MM.1S (cell line): ENCODE measurements around the gene STRADB.

Experiments
- DNase-seq: peaks from one replicate; pipeline ENCODE4 v3.0.0-alpha.2; 2015
- H2AFZ ChIP-seq: fragments of 300-600 bp; sonication (generic); 2 replicates; pipeline ENCODE4 v1.6.0; 2016; ENCODE audit warnings: antibody characterized with exemption, low read length
- H3F3A ChIP-seq: fragments of 300-600 bp; sonication (generic); 2 replicates; pipeline ENCODE4 v1.6.1; 2016; ENCODE audit warnings: mild to moderate bottlenecking, antibody characterized with exemption, low read length, moderate library complexity, mixed read lengths; ENCODE audit not compliant: insufficient read depth
- H3K27ac ChIP-seq: fragments of 300-600 bp; sonication (generic); 2 replicates; pipeline ENCODE4 v1.5.1; 2016; ENCODE audit warnings: mild to moderate bottlenecking, low read length
- H3K27me3 ChIP-seq: fragments of 300-600 bp; sonication (generic); replicated peaks from 2 replicates; pipeline ENCODE4 v1.6.0; 2016; ENCODE audit warnings: low read length; ENCODE audit not compliant: insufficient read depth
- H3K36me3 ChIP-seq: fragments of 300-600 bp; sonication (generic); replicated peaks from 2 replicates; pipeline ENCODE4 v1.6.1; 2016; ENCODE audit warnings: mild to moderate bottlenecking, low read length, mixed read lengths; ENCODE audit not compliant: insufficient read depth
- H3K4me1 ChIP-seq: fragments of 300-600 bp; sonication (generic); 2 replicates; pipeline ENCODE4 v1.6.1; 2016; ENCODE audit warnings: low read length, mixed read lengths
- H3K4me2 ChIP-seq: fragments of 300-600 bp; sonication (generic); 2 replicates; pipeline ENCODE4 v1.6.0; 2016; ENCODE audit warnings: low read depth, low read length
- H3K4me3 ChIP-seq: fragments of 300-600 bp; sonication (generic); 2 replicates; pipeline ENCODE4 v1.5.1; 2016; ENCODE audit warnings: low read length, mixed read lengths
- H3K79me2 ChIP-seq: fragments of 300-600 bp; sonication (generic); 2 replicates; pipeline ENCODE4 v1.6.1; 2016; ENCODE audit warnings: mixed run types, low read length, mixed read lengths
- H3K9ac ChIP-seq: fragments of 300-600 bp; sonication (generic); 2 replicates; pipeline ENCODE4 v1.6.1; 2016; ENCODE audit warnings: low read length, mixed read lengths
- H3K9me2 ChIP-seq: fragments of 300-600 bp; sonication (generic); replicated peaks from 2 replicates; pipeline ENCODE4 v1.6.1; 2016; ENCODE audit warnings: mild to moderate bottlenecking, low read length, mixed read lengths; ENCODE audit not compliant: insufficient read depth
- H3K9me3 ChIP-seq: fragments of 300-600 bp; sonication (generic); replicated peaks from 2 replicates; pipeline ENCODE4 v1.6.1; 2016; ENCODE audit warnings: mild to moderate bottlenecking, low read length, mixed read lengths; ENCODE audit not compliant: insufficient read depth
- H4K20me1 ChIP-seq: fragments of 300-600 bp; sonication (generic); 2 replicates; pipeline ENCODE4 v1.6.1; 2016; ENCODE audit warnings: mild to moderate bottlenecking, low read length, moderate library complexity, mixed read lengths; ENCODE audit not compliant: insufficient read depth
- CTCF ChIP-seq: fragments of 300-600 bp; sonication (generic); IDR thresholded peaks from 2 replicates; pipeline ENCODE4 v1.5.1; 2016; ENCODE audit warnings: antibody characterized with exemption, low read length, mixed read lengths
- EZH2 ChIP-seq: fragments of 300-600 bp; sonication (generic); optimal IDR thresholded peaks from 2 replicates; pipeline ENCODE3; 2017; ENCODE audit warnings: low read depth, mild to moderate bottlenecking, antibody characterized with exemption, low read length, mixed read lengths
- EZH2phosphoT487 ChIP-seq: fragments of 300-600 bp; sonication (generic); IDR thresholded peaks from 2 replicates; pipeline ENCODE4 v1.6.1; 2018; ENCODE audit warnings: antibody characterized with exemption, low read length

STRADB gene

GRCh38 chr2:201403880-201404279 is 47.7 kb upstream of the STRADB start:
- Histone ChIP-seq H3K9me2 (no peaks in the 10 kb centered on the region), H3K4me3 (no peak overlapping the region), H3K4me1 (no peaks in the 10 kb centered on the region), H3K36me3 (no peaks in the 10 kb centered on the region), H2AFZ (no peak overlapping the region), H3K79me2 (no peaks in the 10 kb centered on the region), H4K20me1 (no peaks in the 10 kb centered on the region), H3K27me3 (no peaks in the 10 kb centered on the region), H3K4me2 (no peak overlapping the region), H3K9me3 (no peaks in the 10 kb centered on the region), H3K9ac (no peak overlapping the region), H3K27ac (no peak overlapping the region), H3F3A (no peaks in the 10 kb centered on the region)
- DNase-seq = no peak
- TF ChIP-seq CTCF = no peak
- no peak for TF ChIP-seq EZH2phosphoT487
- no peak for TF ChIP-seq EZH2

- no peak overlapping the region for H3K27ac ChIP-seq
- no peaks in the 10 kb centered on the region for H3F3A ChIP-seq
- no peaks in the 10 kb centered on the region for H3K27me3 ChIP-seq
- H3K4me3 ChIP-seq = no peak overlapping the region
- H3K9me3 ChIP-seq = no peaks in the 10 kb centered on the region
- DNase-seq = no peak
- no peaks in the 10 kb centered on the region for H4K20me1 ChIP-seq
- no peak overlapping the region for H3K9ac ChIP-seq
- H3K79me2 ChIP-seq = no peaks in the 10 kb centered on the region
- H3K4me1 ChIP-seq = no peaks in the 10 kb centered on the region
- H3K36me3 ChIP-seq = no peaks in the 10 kb centered on the region
- TF ChIP-seq CTCF = no peak
- TF ChIP-seq EZH2phosphoT487 = no peak
- no peak for TF ChIP-seq EZH2
- no peaks in the 10 kb centered on the region for H3K9me2 ChIP-seq
- H3K4me2 ChIP-seq = no peak overlapping the region
- no peak overlapping the region for H2AFZ ChIP-seq
Measured at GRCh38 chr2:201404699-201405280, 46.8 kb upstream of the STRADB start.

GRCh38 chr2:201406077-201406662 is 45.4 kb upstream of the STRADB start:
- Histone ChIP-seq H3K27ac (no peak overlapping the region), H3K27me3 (no peaks in the 10 kb centered on the region), H3K9ac (no peak overlapping the region), H3K4me1 (no peaks in the 10 kb centered on the region), H4K20me1 (no peaks in the 10 kb centered on the region), H3K9me3 (no peaks in the 10 kb centered on the region), H3K4me2 (no peak overlapping the region), H3F3A (no peaks in the 10 kb centered on the region), H3K79me2 (no peaks in the 10 kb centered on the region), H2AFZ (no peak overlapping the region), H3K9me2 (no peaks in the 10 kb centered on the region), H3K36me3 (no peaks in the 10 kb centered on the region), H3K4me3 (no peak overlapping the region)
- no peak for DNase-seq
- no peak for TF ChIP-seq CTCF
- no peak for TF ChIP-seq EZH2phosphoT487
- TF ChIP-seq EZH2 = no peak
